Measurements from ENCODE around the gene KRTAP20-3. TPM values are rescaled to one million over a fixed set of nuclear protein-coding genes. Genes with fewer than 3 reads are reported as not detected.

The KRTAP20-3 gene
- total RNA-seq, 8 experiments from 2014 or later = not detected

GRCh38 chr21:30629200-30629599 lies 13.5 kb upstream of the KRTAP20-3 start:
- Histone ChIP-seq H3K4me3 (no peak overlapping the region), H3K27ac (no peak overlapping the region), H3K4me1 (replicated peaks in 1 of 2) (no peaks in the 10 kb centered on the region)
- in situ Hi-C loops (cut with MboI; ENCODE audit: low pct_unique_long_range_greater_than_20kb in 2 of 9, low sequenced_read_pairs in 9 of 9, unreplicated experiment in 9 of 9) = no loop called here
- no peak for ATAC-seq (replicated peaks in 6 of 8)
- WGBS, 10 experiments = 0 to 75% (median 67%) methylated on average over 1 of the region's 1 CpG; no CpG with 5 or more reads in 3 of the 10 experiments

- no peak for ATAC-seq (replicated peaks in 6 of 8)
- WGBS, 10 experiments = 0 to 88% (median 56%) methylated on average over 1 of the region's 1 CpG; no CpG with 5 or more reads in 6 of the 10 experiments
- H3K27ac ChIP-seq = no peak within 1 kb of the TSS
Observed at GRCh38 chr21:30634906-30635305, 7.8 kb upstream of the KRTAP20-3 start, which contains the start of gene KRTAP20-2. KRTAP20-2 (plus strand) TSS chr21:30635206; CDS start chr21:30635264, 58 bp downstream.

DNA sequence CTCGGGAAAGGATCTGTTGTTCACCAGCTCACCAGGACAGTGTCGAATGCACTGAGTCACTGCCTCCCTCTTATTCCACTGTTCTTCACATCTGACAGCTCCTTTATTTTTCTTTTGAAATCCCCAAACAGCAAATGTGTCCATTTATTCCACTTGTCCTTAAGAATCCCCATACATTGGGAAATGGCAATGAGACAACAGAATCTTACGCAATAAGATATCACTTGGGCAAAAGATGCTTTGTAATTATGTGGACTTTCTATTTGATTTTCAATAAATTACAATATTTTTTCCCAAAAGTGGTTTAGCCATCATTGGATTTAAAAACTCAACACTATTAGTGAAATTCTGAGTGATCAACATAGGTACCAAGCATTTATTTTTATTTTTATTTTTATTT lies 4.0 kb upstream of the KRTAP20-3 start:
- Histone ChIP-seq H3K4me1 (replicated peaks in 1 of 2) (no peaks in the 10 kb centered on the region), H3K27ac (no peak overlapping the region), H3K4me3 (no peak overlapping the region)
- ATAC-seq (replicated peaks in 6 of 8) = no peak
- WGBS, 10 experiments = 30 to 100% (median 87%) methylated on average over 1 to 3 of the region's 3 CpGs; no CpG with 5 or more reads in 2 of the 10 experiments
- in situ Hi-C loops (cut with MboI; ENCODE audit: low pct_unique_long_range_greater_than_20kb in 2 of 9, low sequenced_read_pairs in 9 of 9, unreplicated experiment in 9 of 9) = no loop called here

More at GRCh38 chr21:30634906-30635305, 7.8 kb upstream of the KRTAP20-3 start, which contains the start of gene KRTAP20-2:
- H3K4me3 ChIP-seq = no peak within 1 kb of the TSS
- H3K4me1 ChIP-seq (replicated peaks in 1 of 2) = no peaks in the 10 kb centered on the region
- in situ Hi-C loops (cut with MboI; ENCODE audit: low pct_unique_long_range_greater_than_20kb in 2 of 9, low sequenced_read_pairs in 9 of 9, unreplicated experiment in 9 of 9) = no loop called here

DNA sequence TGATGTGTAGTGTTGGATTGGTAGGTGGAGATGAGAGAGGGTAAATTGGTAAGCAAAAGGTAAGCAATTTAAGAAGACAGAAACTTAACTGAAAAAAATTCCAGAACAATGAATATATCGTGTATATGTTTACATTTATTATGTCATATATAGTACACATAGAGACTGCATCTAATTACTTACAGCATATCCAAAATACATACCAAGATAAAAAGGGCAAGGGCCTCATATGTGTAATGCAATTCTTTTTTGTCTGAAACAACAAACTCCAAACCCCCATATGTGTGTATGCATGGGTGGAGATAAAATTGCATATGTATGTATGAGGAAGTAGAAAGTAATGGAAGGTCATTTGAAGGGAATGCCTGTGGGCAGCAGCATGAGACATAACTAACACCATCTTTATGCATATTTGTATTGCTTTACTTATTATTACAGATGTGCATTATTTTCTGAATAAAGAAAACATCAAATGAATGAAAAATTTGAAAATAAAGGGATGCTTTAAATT lies 4.3 kb downstream of the KRTAP20-3 start:
- Histone ChIP-seq H3K27ac (no peak overlapping the region), H3K4me3 (no peak overlapping the region), H3K4me1 (replicated peaks in 1 of 2) (no peaks in the 10 kb centered on the region)
- ATAC-seq (replicated peaks in 6 of 8) = peak in 3 of 8 experiments; percentile 44 to 93 (median 80)
- WGBS, 10 experiments = 0 to 100% (median 21%) methylated on average over 1 of the region's 1 CpG; no CpG with 5 or more reads in 3 of the 10 experiments
- in situ Hi-C loops (cut with MboI; ENCODE audit: low pct_unique_long_range_greater_than_20kb in 2 of 9, low sequenced_read_pairs in 9 of 9, unreplicated experiment in 9 of 9) = no loop called here

DNA sequence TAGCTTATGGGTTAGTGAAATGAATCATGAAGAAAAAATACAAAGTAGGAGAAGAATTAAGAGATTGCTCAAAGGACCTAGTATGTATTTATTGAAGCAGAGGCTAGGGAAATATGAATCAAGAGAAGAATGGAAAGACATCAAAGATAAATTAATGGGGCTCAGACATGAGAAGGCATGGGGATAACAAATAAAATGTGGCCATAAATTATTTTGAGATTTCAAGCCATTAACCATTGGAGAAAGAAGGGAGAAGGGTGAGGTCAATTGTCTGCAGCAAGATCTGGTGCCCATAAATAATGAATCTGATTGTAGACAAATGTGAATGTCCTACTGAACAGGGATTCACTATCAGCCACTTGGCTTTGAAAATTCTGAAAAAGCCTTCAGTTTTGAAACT lies 10.2 kb downstream of the KRTAP20-3 start:
- in situ Hi-C loops (cut with MboI; ENCODE audit: low pct_unique_long_range_greater_than_20kb in 2 of 9, low sequenced_read_pairs in 9 of 9, unreplicated experiment in 9 of 9) = no loop called here
- Histone ChIP-seq H3K27ac (no peak overlapping the region), H3K4me3 (no peak overlapping the region), H3K4me1 (replicated peaks in 1 of 2) (peaks cover 0 to 3% of the 10 kb centered on the region in 2 donors)
- ATAC-seq (replicated peaks in 6 of 8) = peak in 5 of 8 experiments; percentile 28 to 83 (median 67)

DNA sequence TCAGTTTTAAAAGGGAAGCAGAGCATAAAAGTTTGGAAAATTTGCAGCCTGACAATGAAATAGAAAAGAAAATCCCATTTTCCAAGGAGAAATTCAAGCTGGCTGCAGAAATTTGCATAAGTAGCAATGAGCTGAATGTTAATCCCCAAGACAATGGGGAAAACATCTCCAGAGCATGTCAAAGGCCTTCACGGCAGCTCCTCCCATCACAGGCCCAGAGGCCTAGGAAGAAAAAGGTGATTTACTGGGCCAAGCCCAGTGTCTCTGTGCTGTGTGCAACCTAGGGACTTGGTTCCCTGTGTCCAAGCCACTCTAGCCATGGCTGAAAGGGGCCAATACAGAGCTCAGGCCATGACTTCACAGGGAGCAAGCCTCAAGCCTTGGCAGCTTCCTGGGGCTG lies 26.1 kb downstream of the KRTAP20-3 start:
- no peak for ATAC-seq (replicated peaks in 6 of 8)
- peaks cover 3 to 14% of the 10 kb centered on the region in 2 donors for H3K4me1 ChIP-seq (replicated peaks in 1 of 2)
- 0 to 63% (median 32%) methylated on average over 1 of the region's 1 CpG; no CpG with 5 or more reads in 6 of the 10 experiments for WGBS, 10 experiments
- H3K27ac ChIP-seq = no peak overlapping the region
- in situ Hi-C loops (cut with MboI; ENCODE audit: low pct_unique_long_range_greater_than_20kb in 2 of 9, low sequenced_read_pairs in 9 of 9, unreplicated experiment in 9 of 9) = no loop called here
- H3K4me3 ChIP-seq = no peak overlapping the region

DNA sequence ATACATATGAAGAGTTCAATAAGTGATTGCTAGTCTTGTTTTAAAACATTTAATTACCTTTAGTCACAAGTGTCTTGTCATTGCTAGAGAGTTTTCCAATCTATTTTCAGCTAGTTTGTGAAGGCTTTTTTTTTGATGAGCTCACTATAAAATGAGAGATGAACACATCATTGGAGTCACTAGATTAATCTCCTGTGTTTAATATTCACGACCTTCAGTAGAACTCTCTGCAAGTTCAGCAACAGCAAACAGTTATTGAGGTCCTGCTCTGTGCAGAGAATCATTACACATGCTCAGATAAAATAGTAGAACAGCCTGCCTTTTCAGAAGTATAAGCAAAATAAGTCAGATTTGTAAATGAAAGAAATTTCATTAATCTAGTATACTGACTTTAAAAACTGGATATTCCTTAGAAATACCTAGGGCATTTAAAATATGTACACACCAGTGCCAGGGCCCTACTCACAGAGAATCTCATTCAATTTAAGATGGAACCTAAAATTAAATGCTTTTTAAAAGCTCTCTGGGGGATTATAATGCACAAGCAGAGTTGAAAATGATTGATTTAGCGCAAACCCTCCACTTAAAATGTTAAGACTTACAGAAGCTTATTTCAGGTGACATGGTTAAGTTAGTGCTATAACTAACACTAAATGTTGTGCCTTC lies 30.5 kb downstream of the KRTAP20-3 start:
- Histone ChIP-seq H3K4me1 (replicated peaks in 1 of 2) (peaks cover 3 to 15% of the 10 kb centered on the region in 2 donors), H3K27ac (no peak overlapping the region), H3K4me3 (no peak overlapping the region)
- in situ Hi-C loops (cut with MboI; ENCODE audit: low pct_unique_long_range_greater_than_20kb in 2 of 9, low sequenced_read_pairs in 9 of 9, unreplicated experiment in 9 of 9) = no loop called here
- 10 to 100% (median 74%) methylated on average over 1 to 2 of the region's 2 CpGs for WGBS, 10 experiments
- peak in 5 of 8 experiments; percentile 52 to 70 (median 59) for ATAC-seq (replicated peaks in 6 of 8)

GRCh38 chr21:30674312-30674711 lies 31.6 kb downstream of the KRTAP20-3 start:
- in situ Hi-C loops (cut with MboI; ENCODE audit: low pct_unique_long_range_greater_than_20kb in 2 of 9, low sequenced_read_pairs in 9 of 9, unreplicated experiment in 9 of 9) = no loop called here
- Histone ChIP-seq H3K27ac (no peak overlapping the region), H3K4me3 (no peak overlapping the region), H3K4me1 (replicated peaks in 1 of 2) (peaks cover 3 to 15% of the 10 kb centered on the region in 2 donors)
- ATAC-seq (replicated peaks in 6 of 8) = peak in 6 of 8 experiments; percentile 31 to 72 (median 58)
- 0 to 100% (median 50%) methylated on average over 1 of the region's 1 CpG; no CpG with 5 or more reads in 4 of the 10 experiments for WGBS, 10 experiments

GRCh38 chr21:30676737-30677136 lies 34.1 kb downstream of the KRTAP20-3 start:
- in situ Hi-C loops (cut with MboI; ENCODE audit: low pct_unique_long_range_greater_than_20kb in 2 of 9, low sequenced_read_pairs in 9 of 9, unreplicated experiment in 9 of 9) = no loop called here

DNA sequence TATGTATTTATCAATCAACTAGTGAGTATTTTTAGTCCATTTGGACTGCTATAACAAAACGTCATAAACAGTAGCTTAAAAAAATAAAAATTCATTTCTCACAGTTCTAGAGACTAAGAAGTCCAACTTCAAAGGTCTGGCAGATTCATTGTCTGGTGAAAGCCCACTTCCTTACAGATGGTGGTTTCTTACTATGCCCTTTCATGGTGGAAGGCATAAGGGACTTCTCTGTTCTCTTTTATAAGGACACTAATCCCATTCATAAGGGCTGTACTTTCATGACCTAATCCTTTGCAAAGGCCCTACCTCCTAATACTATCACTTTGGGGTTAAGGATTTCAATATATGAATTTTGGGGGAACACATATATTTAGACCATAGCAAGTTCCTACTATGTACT lies 37.9 kb downstream of the KRTAP20-3 start:
- 0 to 83% (median 49%) methylated on average over 1 of the region's 1 CpG for WGBS, 10 experiments
- no peaks in the 10 kb centered on the region for H3K4me1 ChIP-seq (replicated peaks in 1 of 2)
- ATAC-seq (replicated peaks in 6 of 8) = no peak
- in situ Hi-C loops (cut with MboI; ENCODE audit: low pct_unique_long_range_greater_than_20kb in 2 of 9, low sequenced_read_pairs in 9 of 9, unreplicated experiment in 9 of 9) = no loop called here
- H3K4me3 ChIP-seq = no peak overlapping the region
- H3K27ac ChIP-seq = no peak overlapping the region

More at GRCh38 chr21:30676737-30677136, 34.1 kb downstream of the KRTAP20-3 start:
- H3K27ac ChIP-seq = no peak overlapping the region
- peaks cover 3 to 15% of the 10 kb centered on the region in 2 donors for H3K4me1 ChIP-seq (replicated peaks in 1 of 2)
- no peak for ATAC-seq (replicated peaks in 6 of 8)
- H3K4me3 ChIP-seq = no peak overlapping the region

GRCh38 chr21:30684506-30684905 lies 41.8 kb downstream of the KRTAP20-3 start:
- H3K4me1 ChIP-seq (replicated peaks in 1 of 2) = no peaks in the 10 kb centered on the region
- 8 to 95% (median 77%) methylated on average over 2 to 6 of the region's 6 CpGs for WGBS, 10 experiments
- no peak overlapping the region for H3K27ac ChIP-seq
- H3K4me3 ChIP-seq = no peak overlapping the region
- in situ Hi-C loops (cut with MboI; ENCODE audit: low pct_unique_long_range_greater_than_20kb in 2 of 9, low sequenced_read_pairs in 9 of 9, unreplicated experiment in 9 of 9) = no loop called here
- no peak for ATAC-seq (replicated peaks in 6 of 8)

- H3K27ac ChIP-seq = no peak overlapping the region
- H3K4me3 ChIP-seq = no peak overlapping the region
- 0 to 100% (median 75%) methylated on average over 1 to 7 of the region's 7 CpGs for WGBS, 10 experiments
- H3K4me1 ChIP-seq (replicated peaks in 1 of 2) = no peaks in the 10 kb centered on the region
- in situ Hi-C loops (cut with MboI; ENCODE audit: low pct_unique_long_range_greater_than_20kb in 2 of 9, low sequenced_read_pairs in 9 of 9, unreplicated experiment in 9 of 9) = no loop called here
- no peak for ATAC-seq (replicated peaks in 6 of 8)
Observed at GRCh38 chr21:30689822-30690221, 47.2 kb downstream of the KRTAP20-3 start.
